ELF-1 (cell line): ENCODE data around the gene AKAP1.

Experiments
- DNase-seq: peaks from one replicate; pipeline ENCODE4 v3.0.0-alpha.2; 2016; ENCODE audit warnings: low read depth, low spot score

AKAP1 gene

GRCh38 chr17:57130708-57131461, 45.8 kb downstream of the AKAP1 start:
- DNase-seq, result peak; percentile 80

GRCh38 chr17:57132663-57133062, 47.6 kb downstream of the AKAP1 start:
- no peak for DNase-seq

DNA sequence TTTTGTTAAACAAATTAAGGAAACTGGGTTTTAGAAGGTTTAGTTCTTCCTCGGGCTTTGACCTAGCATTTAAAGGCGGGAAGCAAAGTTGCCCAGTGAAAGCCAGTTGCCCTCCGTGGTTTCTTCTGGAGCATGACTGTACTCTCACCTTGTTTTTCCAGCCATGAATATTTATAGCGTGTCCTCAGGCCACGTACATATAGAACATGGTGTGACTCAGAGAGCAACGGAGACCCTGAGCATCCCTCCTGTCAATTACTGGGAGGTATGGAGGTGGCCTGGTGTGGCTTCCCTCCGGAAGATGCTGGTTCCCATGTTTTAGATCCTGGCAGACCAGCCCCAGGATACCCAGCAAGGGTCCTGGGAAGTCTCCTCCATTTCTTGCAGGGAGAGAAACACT, 48.4 kb downstream of the AKAP1 start:
- no peak for DNase-seq

GRCh38 chr17:57135026-57135788, 50.2 kb downstream of the AKAP1 start:
- DNase-seq, result no peak

DNA sequence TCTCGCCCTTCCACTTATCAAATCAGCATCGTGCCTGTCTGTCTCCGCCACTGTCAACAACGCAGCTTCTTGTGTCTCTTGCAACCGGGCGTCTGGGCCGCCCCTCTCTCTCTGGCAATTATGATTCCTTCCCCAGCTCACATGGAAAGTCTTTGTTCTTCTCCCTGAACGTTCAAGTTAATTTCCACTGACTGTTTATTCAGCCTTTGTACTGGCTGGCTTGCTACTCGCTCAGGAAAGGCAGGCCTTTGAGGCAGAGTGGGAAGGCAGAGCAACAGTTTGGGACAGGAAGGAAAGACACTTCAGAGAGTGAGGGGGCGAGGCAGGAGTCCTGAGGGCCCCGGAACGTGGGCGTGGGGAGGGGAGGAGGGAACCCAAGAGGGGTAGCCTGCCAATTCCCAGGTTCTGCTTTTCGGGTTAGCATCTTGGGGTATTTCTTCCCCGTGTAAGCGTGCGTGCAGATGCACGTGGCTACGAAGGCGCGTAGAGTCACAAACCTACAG, 50.8 kb downstream of the AKAP1 start:
- no peak for DNase-seq

DNA sequence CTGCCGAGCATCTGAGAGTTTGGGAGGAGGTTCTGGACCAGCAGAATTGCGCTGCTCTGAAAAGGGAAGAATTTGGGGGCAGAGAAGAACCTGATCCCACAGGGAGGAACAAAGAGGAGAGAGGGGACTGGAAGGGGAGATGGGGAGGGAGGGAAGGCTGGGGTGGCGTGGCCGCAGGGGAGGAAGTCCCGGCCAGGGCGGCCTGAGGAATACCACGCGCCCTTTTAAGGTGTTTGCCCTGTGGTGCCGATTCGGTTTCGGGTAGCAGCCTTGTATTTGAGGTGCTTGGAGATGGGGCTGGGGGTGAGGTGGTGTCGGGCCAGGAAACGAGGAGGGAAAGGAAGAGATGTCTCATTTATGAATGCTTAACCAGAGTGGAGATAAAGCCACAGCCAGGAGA, 51.3 kb downstream of the AKAP1 start:
- DNase-seq, result no peak

DNA sequence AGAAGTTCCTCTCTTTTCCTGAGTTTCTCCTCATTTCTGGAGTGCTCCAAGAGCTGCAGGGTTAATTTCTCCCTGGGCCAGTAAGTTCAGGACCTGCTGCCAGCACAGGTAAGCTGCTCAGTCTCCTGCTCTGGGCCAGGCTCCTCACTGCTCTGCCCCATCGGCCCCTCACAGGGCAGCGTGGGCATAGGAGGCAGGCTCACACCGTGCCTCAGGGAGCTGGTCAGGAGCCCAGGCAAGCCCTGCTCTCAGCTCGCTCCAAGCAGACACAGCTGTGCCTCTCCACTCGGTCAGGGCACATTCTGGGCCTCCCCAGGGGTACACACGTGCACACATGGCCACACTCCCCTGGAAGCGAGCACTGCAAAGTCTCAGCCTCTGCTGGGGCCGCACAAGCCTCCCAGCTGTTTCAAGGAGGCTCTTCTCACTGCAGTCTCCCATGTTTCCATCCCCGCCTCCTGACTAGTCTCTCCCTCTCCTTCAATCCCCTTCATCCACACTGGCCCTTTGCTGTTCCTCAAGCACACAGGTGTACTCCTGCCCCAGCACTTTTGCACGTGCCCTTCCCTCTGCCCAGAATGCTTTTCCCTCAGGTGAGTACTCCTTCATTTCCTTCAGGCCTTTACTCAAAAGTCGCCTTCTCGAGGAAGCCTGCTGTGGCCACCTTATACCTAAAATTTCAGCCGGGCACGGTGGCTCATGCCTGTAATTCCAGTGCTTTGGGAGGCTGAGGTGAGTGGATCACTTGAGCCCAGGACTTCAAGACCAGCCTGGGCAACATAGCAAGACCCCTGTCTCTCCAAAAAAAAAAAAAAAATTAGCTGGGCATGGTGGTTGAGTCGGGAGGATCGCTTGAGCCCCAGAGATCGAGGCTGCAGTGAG, 53.2 kb downstream of the AKAP1 start:
- DNase-seq, result no peak

GRCh38 chr17:57138956-57139576, 54.0 kb downstream of the AKAP1 start:
- no peak for DNase-seq

DNA sequence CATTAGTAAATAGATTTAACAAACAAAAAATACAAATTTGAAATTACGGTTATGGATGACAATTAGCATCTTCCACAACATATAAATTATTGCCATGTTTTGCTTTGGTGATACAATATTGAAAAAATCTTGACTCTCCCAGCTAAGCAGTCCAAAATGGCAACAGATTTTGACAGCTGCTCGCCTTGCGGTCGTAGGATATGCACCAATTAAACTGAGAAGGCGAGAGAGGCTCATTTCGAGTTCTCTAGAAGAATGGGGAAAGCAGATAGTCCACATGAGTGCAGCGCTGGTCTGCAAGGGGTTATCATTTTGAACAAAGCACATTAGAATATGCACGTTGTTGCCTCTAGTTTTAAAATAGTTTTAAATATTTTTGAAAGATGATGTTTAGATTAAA, 55.3 kb downstream of the AKAP1 start:
- DNase-seq, result no peak

DNA sequence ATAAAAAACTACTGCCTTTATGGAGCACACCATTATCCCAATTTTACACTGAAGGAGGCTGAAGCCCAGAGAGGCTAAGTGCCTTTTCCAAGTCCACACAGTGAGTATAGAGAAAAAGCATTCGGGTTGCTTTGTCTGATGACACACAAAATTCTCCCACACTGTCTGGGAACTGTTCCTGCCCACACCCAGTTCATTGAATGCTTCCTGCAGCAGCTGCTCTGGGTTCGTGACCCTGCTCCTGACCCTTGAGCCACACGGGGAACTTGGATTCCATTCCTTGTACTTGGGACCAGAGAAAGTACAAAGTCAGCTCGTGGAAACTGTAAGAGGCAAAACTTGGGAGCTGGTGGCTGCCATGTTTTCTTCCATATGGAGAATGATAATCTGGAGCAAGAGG, 57.9 kb downstream of the AKAP1 start:
- DNase-seq, result no peak

GRCh38 chr17:57143361-57143760, 58.3 kb downstream of the AKAP1 start:
- no peak for DNase-seq

GRCh38 chr17:57143919-57144318, 58.9 kb downstream of the AKAP1 start:
- DNase-seq, result no peak

DNA sequence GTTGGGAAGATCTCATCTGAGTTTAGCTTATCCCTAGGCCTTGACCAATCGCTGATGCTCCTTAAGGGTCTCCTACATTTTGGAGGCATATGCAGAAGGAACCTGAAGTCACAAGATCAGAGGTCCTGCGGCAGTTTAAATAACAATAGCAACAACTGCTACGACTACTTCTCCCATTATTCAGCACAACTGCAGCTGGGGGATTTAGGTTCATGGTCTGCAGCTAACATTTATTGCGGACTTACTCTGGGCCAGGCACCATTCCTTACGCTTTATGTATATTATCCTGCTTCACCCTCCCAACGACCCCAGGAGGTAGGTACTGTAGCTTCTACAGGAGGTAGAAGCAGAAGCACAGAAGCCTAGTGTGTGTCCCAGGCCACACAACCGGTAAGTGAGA, 59.5 kb downstream of the AKAP1 start:
- DNase-seq, result no peak

DNA sequence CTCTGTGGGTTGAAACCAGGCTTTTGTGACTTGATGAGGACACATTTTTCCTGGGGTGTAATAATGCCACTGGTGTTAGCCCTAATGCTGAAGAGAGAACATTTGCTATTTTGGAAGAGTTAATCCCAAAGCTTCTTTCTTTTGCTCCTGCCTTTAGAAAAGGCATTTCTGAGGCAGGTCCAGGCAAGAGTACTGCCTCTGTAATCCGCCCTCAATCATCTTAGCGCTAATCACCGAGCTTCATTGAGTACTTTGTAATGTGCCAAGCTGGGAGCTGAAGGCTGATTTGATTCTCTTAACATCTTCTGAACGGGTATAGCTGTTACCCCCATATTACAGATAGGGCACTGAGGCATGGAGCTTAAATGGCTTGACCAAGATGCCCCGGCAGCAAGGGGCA, 60.3 kb downstream of the AKAP1 start:
- DNase-seq, result no peak

GRCh38 chr17:57146273-57146672, 61.2 kb downstream of the AKAP1 start:
- no peak for DNase-seq

- no peak for DNase-seq
Observed at GRCh38 chr17:57151798-57152197, 66.8 kb downstream of the AKAP1 start.

DNA sequence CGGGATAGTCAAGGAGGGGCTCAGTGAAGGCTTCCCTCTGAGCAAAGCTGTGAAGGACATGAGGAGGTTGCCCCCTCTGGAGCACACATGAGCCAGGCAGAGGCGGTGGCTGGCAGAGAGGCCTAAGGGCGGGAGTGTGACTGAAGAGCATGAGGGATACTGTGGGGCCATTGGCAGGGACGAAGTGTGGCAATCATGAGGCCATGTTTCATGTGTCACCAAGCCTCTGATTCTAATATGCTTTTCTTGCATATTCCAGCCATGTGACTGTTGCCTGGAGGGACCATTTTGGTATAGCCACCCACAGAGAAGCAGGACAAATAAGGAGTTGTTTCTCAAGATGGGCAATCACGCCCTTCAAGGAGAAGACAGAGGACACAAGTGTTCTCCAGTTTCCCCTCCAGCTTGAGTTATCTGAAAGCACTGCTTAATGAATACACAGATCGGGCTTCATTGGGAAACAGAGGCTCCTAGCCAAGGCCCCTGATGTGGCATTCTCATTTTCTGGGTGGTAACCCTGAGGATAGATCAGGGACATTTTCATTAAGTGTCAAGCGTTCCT, 68.0 kb downstream of the AKAP1 start:
- no peak for DNase-seq

GRCh38 chr17:57154921-57155320, 69.9 kb downstream of the AKAP1 start:
- DNase-seq, result no peak

GRCh38 chr17:57158325-57158724, 73.3 kb downstream of the AKAP1 start:
- DNase-seq, result no peak

DNA sequence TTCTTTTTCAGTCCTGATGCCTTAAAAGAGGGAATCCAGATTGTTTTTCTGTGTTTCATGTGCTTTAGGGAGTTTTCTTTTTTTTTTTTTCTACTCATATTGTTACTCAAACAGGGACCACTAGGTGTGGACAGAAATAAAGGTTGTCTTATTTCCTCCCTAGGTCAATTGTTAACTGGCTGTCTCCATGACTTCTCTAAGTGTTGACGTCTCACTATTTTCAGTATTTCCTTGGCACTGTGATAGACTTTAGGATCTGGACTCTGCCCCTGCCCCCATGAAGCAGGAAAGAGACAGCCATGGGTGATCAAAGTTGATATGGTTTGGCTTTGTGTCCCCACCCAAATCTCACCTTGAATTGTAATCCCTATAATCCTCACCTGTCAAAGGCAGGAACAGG, 73.7 kb downstream of the AKAP1 start:
- no peak for DNase-seq

- DNase-seq, result no peak
Observed at GRCh38 chr17:57160624-57161023, 75.6 kb downstream of the AKAP1 start.
